HepG2 (cell line): ENCODE results near the gene VSIG10L2. TPM values are rescaled to one million over a fixed set of nuclear protein-coding genes. Genes with fewer than 3 reads are reported as not detected.

Experiments
- DMAP1 ChIP-seq: IDR thresholded peaks from 2 replicates; pipeline ENCODE4 v1.6.1; 2016
- EEA1 ChIP-seq: sonication (generic); formaldehyde crosslinking; IDR thresholded peaks from 2 replicates; pipeline ENCODE4 v1.5.1; 2020; ENCODE audit warnings: mild to moderate bottlenecking, missing genetic modification reagents, borderline replicate concordance
- FOXM1 ChIP-seq: sonication (generic); formaldehyde crosslinking; IDR thresholded peaks from 2 replicates; pipeline ENCODE4 v1.5.0; 2020; ENCODE audit warnings: missing genetic modification reagents
- FOXO4 ChIP-seq: sonication (generic); formaldehyde crosslinking; conservative IDR thresholded peaks from 2 replicates; pipeline ENCODE4 v1.8.1; 2023; ENCODE audit warnings: missing genetic modification reagents
- HMGXB4 ChIP-seq, 2 experiments: sonication (generic) in 1 of 2; formaldehyde crosslinking in 1 of 2; IDR thresholded peaks; 2 replicates each; pipeline versions ENCODE4 v1.4.0 to v1.6.1; 2018 to 2020; ENCODE audit warnings: missing genetic modification reagents in 2 of 2, borderline replicate concordance in 1 of 2, low read depth in 1 of 2, mild to moderate bottlenecking in 1 of 2, missing biosample characterization in 1 of 2
- IKZF5 ChIP-seq: IDR thresholded peaks from 2 replicates; pipeline ENCODE4 v1.6.1; 2018; ENCODE audit warnings: missing genetic modification reagents, mild to moderate bottlenecking, missing compliant biosample characterization
- KLF12 ChIP-seq: sonication (generic); formaldehyde crosslinking; IDR thresholded peaks from 2 replicates; pipeline ENCODE4 v1.4.0; 2020; ENCODE audit warnings: missing genetic modification reagents, borderline replicate concordance
- MAFF ChIP-seq: IDR thresholded peaks from 2 replicates; pipeline ENCODE4 v1.6.1; 2011; ENCODE audit warnings: low read depth, low read length, improper control_type of control experiment
- NFIC ChIP-seq: IDR thresholded peaks from 2 replicates; pipeline ENCODE4 v1.6.1; 2012; ENCODE audit warnings: mild to moderate bottlenecking, low read length, inconsistent platforms
- POLR2AphosphoS2 ChIP-seq: IDR thresholded peaks from 2 replicates; pipeline ENCODE4 v1.6.1; 2011; ENCODE audit warnings: low read depth, low read length, improper control_type of control experiment
- POLR2G ChIP-seq: fragments of 200-400 bp; formaldehyde crosslinking; IDR thresholded peaks from 2 replicates; pipeline ENCODE4 v1.6.1; 2018; ENCODE audit warnings: mild to moderate bottlenecking, low read depth, low read length, moderate library complexity
- YY1 ChIP-seq: IDR thresholded peaks from 2 replicates; pipeline ENCODE4 v1.6.1; 2011; ENCODE audit warnings: low read length, low read depth, moderate library complexity, mild to moderate bottlenecking; ENCODE audit not compliant: insufficient read depth, insufficient replicate concordance
- ZBTB38 ChIP-seq: sonication (generic); formaldehyde crosslinking; IDR thresholded peaks from 2 replicates; pipeline ENCODE4 v1.5.1; 2020; ENCODE audit warnings: mild to moderate bottlenecking, missing genetic modification reagents
- ZBTB4 ChIP-seq: sonication (generic); formaldehyde crosslinking; IDR thresholded peaks from 2 replicates; pipeline ENCODE4 v1.4.0; 2020; ENCODE audit warnings: missing genetic modification reagents, mild to moderate bottlenecking, borderline replicate concordance
- ZFP36L1 ChIP-seq: sonication (generic); formaldehyde crosslinking; IDR thresholded peaks from 2 replicates; pipeline ENCODE4 v1.8.0; 2022; ENCODE audit warnings: mild to moderate bottlenecking, missing genetic modification reagents, moderate library complexity
- ZIK1 ChIP-seq: sonication (generic); formaldehyde crosslinking; IDR thresholded peaks from 2 replicates; pipeline ENCODE4 v1.5.0; 2020; ENCODE audit warnings: mild to moderate bottlenecking, low read depth, missing genetic modification reagents, borderline replicate concordance
- ZMYM4 ChIP-seq: sonication (generic); formaldehyde crosslinking; IDR thresholded peaks from 2 replicates; pipeline ENCODE4 v1.8.1; 2023; ENCODE audit warnings: mild to moderate bottlenecking, missing genetic modification reagents
- ZNF296 ChIP-seq: sonication (generic); formaldehyde crosslinking; conservative IDR thresholded peaks from 2 replicates; pipeline ENCODE4 v1.5.0; 2020; ENCODE audit warnings: mild to moderate bottlenecking, missing genetic modification reagents
- ZNF432 ChIP-seq: sonication (generic); formaldehyde crosslinking; IDR thresholded peaks from 2 replicates; pipeline ENCODE4 v1.5.0; 2020; ENCODE audit warnings: missing genetic modification reagents, mild to moderate bottlenecking, borderline replicate concordance
- ZNF572 ChIP-seq: sonication (generic); formaldehyde crosslinking; IDR thresholded peaks from 2 replicates; pipeline ENCODE4 v1.5.1; 2020; ENCODE audit warnings: mild to moderate bottlenecking, missing genetic modification reagents
- ZNF784 ChIP-seq: sonication (generic); formaldehyde crosslinking; IDR thresholded peaks from 2 replicates; pipeline ENCODE4 v1.5.1; 2020; ENCODE audit warnings: missing genetic modification reagents, mild to moderate bottlenecking, borderline replicate concordance
- ZSCAN9 ChIP-seq: IDR thresholded peaks from 2 replicates; pipeline ENCODE4 v1.6.1; 2016; ENCODE audit warnings: borderline replicate concordance
- polyA plus RNA-seq, 8 experiments: library from polyadenylated mRNA; depleted of rRNA in 3 of 8; stranded (reverse) in 7 of 8; unstranded in 1 of 8; fragments of >200 nt; fragmentation: Illumina TruSeq in 4 of 8; extraction: Trizol in 4 of 8; gene quantifications; 2 replicates each; pipeline versions ENCODE4 v1.2.1 to v1.2.3, GENCODE V29; 2011 to 2016; ENCODE audit warnings: low read depth in 4 of 8, missing spikeins in 1 of 8, mixed read lengths in 1 of 8; ENCODE audit not compliant: insufficient read depth in 1 of 8
- total RNA-seq, 5 experiments: library from RNA; depleted of rRNA; stranded (reverse); fragments of >200 nt; fragmentation: Illumina TruSeq; extraction: Trizol; gene quantifications; 2 replicates each; pipeline ENCODE4 v1.2.3, GENCODE V29; 2016; ENCODE audit warnings: low read depth in 1 of 5

VSIG10L2 gene
- total and polyA plus RNA-seq, 2 of the 13 experiments (the other 11 are each of a cell fraction or from before 2014, with no cell fraction given): 0.21 TPM; not detected in 1

GRCh38 chr11:125925247-125925740 is 20.6 kb upstream of the VSIG10L2 start (continued):
- TF ChIP-seq ZSCAN9 (CRISPR knock-in tag) (peak; percentile 67; the same call in 1 of the 2 replicates), POLR2AphosphoS2 (no peak), HMGXB4 (CRISPR knock-in tag; IDR thresholded peaks at IDR 0.05; ENCODE audit: borderline replicate concordance in 1 of 2, low read depth in 1 of 2) (peak in 1 of 2 experiments; percentile 62; a peak in 1 of 4 replicates), FOXO4 (CRISPR knock-in tag) (no peak), ZNF784 (CRISPR knock-in tag) (no peak), ZIK1 (no peak), ZNF296 (CRISPR knock-in tag) (no peak), MAFF (0 out of 2 replicates have a peak, but pooled peaks have one; percentile 15), ZFP36L1 (CRISPR knock-in tag) (no peak), ZNF572 (CRISPR knock-in tag) (no peak), ZNF432 (CRISPR knock-in tag) (no peak), NFIC (no peak), ZBTB4 (CRISPR knock-in tag) (0 out of 2 replicates have a peak, but pooled peaks have one; percentile 46), ZBTB38 (CRISPR knock-in tag) (no peak), YY1 (no peak), POLR2G (no peak), EEA1 (CRISPR knock-in tag) (no peak), FOXM1 (no peak), ZMYM4 (CRISPR knock-in tag) (peak; percentile 63), IKZF5 (0 out of 2 replicates have a peak, but pooled peaks have one; percentile 35), DMAP1 (CRISPR knock-in tag) (no peak), KLF12 (CRISPR knock-in tag) (no peak)
